Activated CD4-positive, alpha-beta memory T cell treated with anti-CD3 and anti-CD28 coated beads, Interleukin-2, amount 10 ng/mL, durations not matched to agents 7 days and 5 days (primary cell): Measurements from ENCODE around the gene LIMD2. TPM values are rescaled to one million over a fixed set of nuclear protein-coding genes. Genes with fewer than 3 reads are reported as not detected.

Experiments
- CTCF ChIA-PET: fragments of 350-600 bp; sonication (Branson Sonifier 250); formaldehyde crosslinking; loops from one replicate; lab custom pipeline; 2021; ENCODE audit warnings: antibody characterized with exemption, inconsistent platforms; lab: Charles Lee
- POLR2A ChIA-PET: fragments of 350-600 bp; sonication (Branson Sonifier 250); formaldehyde crosslinking; loops from one replicate; lab custom pipeline; 2021; ENCODE audit warnings: antibody characterized with exemption; lab: Charles Lee
- DNase-seq: peaks from one replicate; pipeline ENCODE4 v3.0.0-alpha.2; 2020
- H3K27ac Mint-ChIP-seq: one replicate; pipeline ENCODE4 v1.8.0; 2021; ENCODE audit warnings: mild to moderate bottlenecking, mixed read lengths
- H3K27me3 Mint-ChIP-seq: one replicate; pipeline ENCODE4 v1.8.0; 2021; ENCODE audit warnings: mixed read lengths
- H3K36me3 Mint-ChIP-seq: one replicate; pipeline ENCODE4 v1.8.0; 2021; ENCODE audit warnings: low read depth, mixed read lengths
- H3K4me1 Mint-ChIP-seq: one replicate; pipeline ENCODE4 v1.8.0; 2021; ENCODE audit warnings: mixed read lengths
- H3K4me3 Mint-ChIP-seq: one replicate; pipeline ENCODE4 v1.8.0; 2021; ENCODE audit warnings: mild to moderate bottlenecking, mixed read lengths
- H3K9me3 Mint-ChIP-seq: one replicate; pipeline ENCODE4 v1.8.0; 2021; ENCODE audit warnings: mixed read lengths
- total RNA-seq, 2 experiments: library from RNA; stranded (reverse); gene quantifications; one replicate each; pipeline ENCODE4 v1.2.3, GENCODE V29; 2021

The LIMD2 gene
- total RNA-seq, 2 experiments from 2014 or later = 394 to 401 TPM

DNA sequence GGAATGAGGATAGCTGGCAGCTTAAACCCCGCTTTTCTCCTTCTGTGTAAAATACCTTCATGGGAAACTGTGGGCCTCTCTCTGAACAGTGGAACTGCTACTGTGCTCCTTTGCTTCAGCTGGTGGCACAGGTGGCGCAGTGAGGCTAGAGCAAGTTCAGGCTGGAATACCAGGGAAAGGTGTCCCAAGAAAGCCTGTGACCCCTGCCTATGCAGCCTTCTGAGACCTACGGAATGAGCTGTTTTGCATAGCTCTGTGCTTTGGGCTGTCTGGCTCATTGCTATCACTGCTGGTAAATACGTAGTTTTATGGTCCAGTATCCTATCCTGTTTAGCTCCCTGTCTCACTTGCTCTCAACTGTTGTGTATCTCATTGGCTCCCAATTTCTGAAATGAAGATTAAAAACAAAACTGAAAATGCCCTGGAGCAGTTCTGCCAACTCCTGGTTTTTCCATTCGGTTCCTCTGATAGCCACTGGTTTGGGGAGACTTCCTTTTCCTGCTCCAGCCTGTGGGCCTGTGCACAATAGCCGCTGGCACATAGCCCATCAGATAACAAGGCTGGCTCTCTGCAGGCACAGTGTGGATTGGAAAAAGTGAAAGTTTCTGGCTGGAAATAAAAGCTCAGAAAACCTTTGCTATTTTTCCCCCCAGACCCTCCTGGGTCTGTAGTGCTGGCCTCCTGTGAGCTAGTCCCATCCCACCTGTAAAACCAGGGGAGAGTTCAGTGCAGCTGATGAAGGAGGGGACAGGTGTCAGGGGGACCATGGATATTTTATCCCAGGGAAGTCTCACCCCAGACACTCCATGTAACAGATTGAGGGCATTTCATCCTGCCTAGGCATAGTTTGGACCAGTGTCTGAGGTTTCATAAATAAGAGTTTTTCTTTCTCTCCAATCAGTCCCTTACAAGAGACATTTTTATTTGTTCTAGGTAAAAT is 24.0 kb downstream of the LIMD2 start:
- peaks cover 14% of the 10 kb centered on the region for H3K36me3 Mint-ChIP-seq
- POLR2A ChIA-PET = interaction anchor here (1.2 kb wide), 1 partner anchor 125 kb away, joined by 3 read pairs; no protein-coding TSS in a partner anchor
- no peaks in the 10 kb centered on the region for H3K9me3 Mint-ChIP-seq
- H3K27me3 Mint-ChIP-seq = no peaks in the 10 kb centered on the region
- CTCF ChIA-PET = interaction anchor here (0.8 kb wide), 1 partner anchor 71 kb away, joined by 3 read pairs; no protein-coding TSS in a partner anchor
- no peak overlapping the region for H3K4me3 Mint-ChIP-seq
- peaks cover 1% of the 10 kb centered on the region for H3K4me1 Mint-ChIP-seq
- no peak for DNase-seq
- H3K27ac Mint-ChIP-seq = no peak overlapping the region

- H3K27ac Mint-ChIP-seq = no peak overlapping the region
Measured at GRCh38 chr17:63675231-63675606, 24.7 kb downstream of the LIMD2 start.

DNA sequence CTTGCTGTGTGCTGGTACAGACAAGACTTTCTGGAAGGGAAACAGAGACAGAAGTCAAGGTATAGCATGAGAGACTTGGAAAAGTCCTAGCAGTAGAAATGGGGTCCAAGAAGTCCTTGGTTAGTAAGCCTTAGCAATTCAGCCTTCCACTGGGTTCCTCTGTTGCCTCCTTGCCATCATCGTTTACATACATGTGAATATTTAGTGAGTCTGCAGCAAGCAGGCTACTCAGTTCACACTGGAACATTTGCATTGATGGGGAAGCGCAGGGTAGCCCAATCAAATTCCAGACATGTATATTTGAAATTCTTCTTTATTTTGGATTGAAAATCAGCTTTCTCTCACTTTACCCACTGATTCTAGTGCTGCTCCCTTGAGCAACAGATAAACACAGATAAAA is 27.1 kb downstream of the LIMD2 start:
- H3K27me3 Mint-ChIP-seq = no peaks in the 10 kb centered on the region
- H3K9me3 Mint-ChIP-seq = no peaks in the 10 kb centered on the region
- no peak overlapping the region for H3K27ac Mint-ChIP-seq
- ChIA-PET POLR2A (no interaction called here), CTCF (no interaction called here)
- H3K36me3 Mint-ChIP-seq = peaks cover 26% of the 10 kb centered on the region
- H3K4me1 Mint-ChIP-seq = peaks cover 1% of the 10 kb centered on the region
- DNase-seq = no peak
- H3K4me3 Mint-ChIP-seq = no peak overlapping the region

More at GRCh38 chr17:63675231-63675606, 24.7 kb downstream of the LIMD2 start:
- CTCF ChIA-PET = no interaction called here
- peaks cover 1% of the 10 kb centered on the region for H3K4me1 Mint-ChIP-seq
- no peak overlapping the region for H3K4me3 Mint-ChIP-seq
- peaks cover 17% of the 10 kb centered on the region for H3K36me3 Mint-ChIP-seq
- H3K27me3 Mint-ChIP-seq = no peaks in the 10 kb centered on the region
- no peaks in the 10 kb centered on the region for H3K9me3 Mint-ChIP-seq
- POLR2A ChIA-PET = interaction anchor here (1.1 to 1.2 kb wide), 2 partner anchors 124 to 236 kb away, joined by 3 read pairs; no protein-coding TSS in a partner anchor
- DNase-seq = no peak

DNA sequence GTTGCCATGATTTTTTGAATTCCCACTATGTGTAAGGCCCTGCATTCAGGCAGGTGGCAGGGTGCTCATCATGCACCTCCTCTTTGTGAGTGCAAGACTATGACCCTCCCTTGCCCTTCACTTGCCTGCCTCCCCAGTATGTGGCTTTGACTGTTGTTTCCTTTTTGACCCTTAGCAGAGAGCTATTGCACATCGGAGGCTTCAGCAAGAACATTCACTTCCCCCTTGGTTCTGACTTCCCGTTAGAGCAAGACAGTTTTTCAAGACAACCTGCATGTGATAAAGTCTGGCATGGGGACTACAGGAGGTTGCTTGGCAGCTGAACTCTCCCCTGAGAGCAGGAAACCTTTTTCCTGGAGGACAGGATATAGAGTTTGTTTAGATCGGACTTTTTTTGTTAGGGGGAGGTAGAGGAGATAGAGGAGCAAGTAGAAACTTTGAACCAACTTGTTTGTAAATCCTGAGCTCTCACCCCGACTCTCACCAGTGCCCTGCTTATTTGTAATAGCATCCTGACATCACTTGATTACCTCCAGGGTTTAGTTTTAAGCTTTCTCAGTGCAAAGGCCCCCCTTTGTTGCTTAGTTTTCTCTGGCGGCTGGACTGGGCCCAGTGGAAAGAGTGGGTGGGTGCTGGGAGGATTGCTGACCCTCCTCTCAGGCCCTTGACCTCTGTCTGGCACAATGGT is 34.3 kb downstream of the LIMD2 start:
- Mint-ChIP-seq H3K4me3 (no peak overlapping the region), H3K36me3 (peaks cover 29% of the 10 kb centered on the region), H3K9me3 (no peaks in the 10 kb centered on the region), H3K27me3 (no peaks in the 10 kb centered on the region), H3K27ac (no peak overlapping the region), H3K4me1 (peaks cover 7% of the 10 kb centered on the region)
- DNase-seq = no peak
- ChIA-PET POLR2A (interaction anchor here (1.1 to 1.2 kb wide), 2 partner anchors 11 to 33 kb away, joined by 3 to 4 read pairs; no protein-coding TSS in a partner anchor), CTCF (no interaction called here)

GRCh38 chr17:63659850-63660249 is 40.1 kb downstream of the LIMD2 start:
- no peak overlapping the region for H3K27ac Mint-ChIP-seq
- POLR2A ChIA-PET = no interaction called here
- DNase-seq = no peak
- H3K9me3 Mint-ChIP-seq = no peaks in the 10 kb centered on the region
- CTCF ChIA-PET = interaction anchor here (0.8 kb wide), 1 partner anchor 28 kb away, joined by 3 read pairs; no protein-coding TSS in a partner anchor
- no peaks in the 10 kb centered on the region for H3K27me3 Mint-ChIP-seq
- peaks cover 2% of the 10 kb centered on the region for H3K4me1 Mint-ChIP-seq
- H3K36me3 Mint-ChIP-seq = peaks cover 36% of the 10 kb centered on the region
- no peak overlapping the region for H3K4me3 Mint-ChIP-seq

GRCh38 chr17:63658366-63658765 is 41.6 kb downstream of the LIMD2 start:
- Mint-ChIP-seq H3K27ac (no peak overlapping the region), H3K36me3 (peaks cover 34% of the 10 kb centered on the region), H3K4me3 (no peak overlapping the region), H3K4me1 (no peaks in the 10 kb centered on the region), H3K27me3 (no peaks in the 10 kb centered on the region), H3K9me3 (no peaks in the 10 kb centered on the region)
- DNase-seq = no peak
- CTCF ChIA-PET = no interaction called here
- POLR2A ChIA-PET = no interaction called here

DNA sequence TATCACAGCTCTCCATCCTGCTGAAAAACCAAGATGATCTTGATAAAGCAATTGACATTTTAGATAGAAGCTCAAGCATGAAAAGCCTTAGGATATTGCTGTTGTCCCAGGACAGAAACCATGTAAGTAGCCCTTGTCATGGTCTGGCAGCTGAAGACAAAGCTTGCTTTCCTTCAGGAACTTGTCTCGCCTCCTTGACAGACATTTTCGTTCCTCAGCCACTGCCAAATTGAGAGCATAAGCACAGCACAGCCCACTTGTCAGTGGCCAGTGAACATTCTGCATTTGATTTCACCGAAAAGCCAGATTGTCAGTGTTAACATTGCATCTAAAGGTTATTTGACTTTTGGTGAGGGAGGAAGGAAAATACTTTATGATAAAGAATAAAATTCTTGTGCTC is 42.1 kb downstream of the LIMD2 start:
- Mint-ChIP-seq H3K36me3 (peaks cover 38% of the 10 kb centered on the region), H3K27ac (no peak overlapping the region), H3K27me3 (no peaks in the 10 kb centered on the region), H3K4me1 (no peaks in the 10 kb centered on the region), H3K9me3 (no peaks in the 10 kb centered on the region), H3K4me3 (no peak overlapping the region)
- ChIA-PET POLR2A (interaction anchor here (0.7 kb wide), 1 partner anchor 153 kb away, joined by 3 read pairs; no protein-coding TSS in a partner anchor), CTCF (interaction anchor here (1.1 kb wide), 1 partner anchor 191 kb away, joined by 3 read pairs; no protein-coding TSS in a partner anchor)
- DNase-seq = no peak

- Mint-ChIP-seq H3K9me3 (no peaks in the 10 kb centered on the region), H3K4me1 (peaks cover 10% of the 10 kb centered on the region), H3K27ac (no peak overlapping the region), H3K27me3 (no peaks in the 10 kb centered on the region), H3K4me3 (no peak overlapping the region), H3K36me3 (peaks cover 51% of the 10 kb centered on the region)
- ChIA-PET CTCF (interaction anchor here (1.5 kb wide), 1 partner anchor 42 kb away, joined by 4 read pairs; no protein-coding TSS in a partner anchor), POLR2A (no interaction called here)
- DNase-seq = no peak
Measured at GRCh38 chr17:63653050-63653449, 46.9 kb downstream of the LIMD2 start.

GRCh38 chr17:63652106-63652505 is 47.8 kb downstream of the LIMD2 start:
- CTCF ChIA-PET = interaction anchor here (1.5 kb wide), 1 partner anchor 41 kb away, joined by 4 read pairs; no protein-coding TSS in a partner anchor
- Mint-ChIP-seq H3K4me3 (no peak overlapping the region), H3K4me1 (peaks cover 10% of the 10 kb centered on the region), H3K9me3 (no peaks in the 10 kb centered on the region), H3K27ac (no peak overlapping the region), H3K27me3 (no peaks in the 10 kb centered on the region), H3K36me3 (peaks cover 50% of the 10 kb centered on the region)
- no peak for DNase-seq
- POLR2A ChIA-PET = no interaction called here

GRCh38 chr17:63649813-63650212 is 50.1 kb downstream of the LIMD2 start:
- DNase-seq = no peak
- ChIA-PET POLR2A (no interaction called here), CTCF (no interaction called here)
- Mint-ChIP-seq H3K27me3 (no peaks in the 10 kb centered on the region), H3K36me3 (peaks cover 58% of the 10 kb centered on the region), H3K4me1 (peaks cover 16% of the 10 kb centered on the region), H3K4me3 (no peak overlapping the region), H3K27ac (no peak overlapping the region), H3K9me3 (no peaks in the 10 kb centered on the region)

DNA sequence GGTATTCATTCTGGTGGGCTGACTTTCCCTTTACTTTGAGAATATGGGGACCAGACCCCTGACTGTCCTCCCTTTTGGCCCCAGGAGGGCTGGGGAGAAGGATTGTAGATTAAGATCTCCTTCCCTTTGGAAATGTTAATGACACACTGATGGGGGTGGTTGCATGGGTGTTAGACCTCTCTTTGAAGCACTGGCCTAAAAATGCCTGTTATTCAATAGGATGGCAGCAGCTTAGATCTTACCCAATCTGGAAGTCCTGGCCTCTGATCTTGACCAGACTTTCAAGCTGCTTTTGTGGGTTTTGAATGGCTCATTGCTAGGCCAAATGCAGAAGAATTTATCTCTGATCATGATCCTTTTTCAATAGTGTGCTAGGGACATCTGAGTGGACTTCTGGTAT is 52.0 kb downstream of the LIMD2 start:
- CTCF ChIA-PET = no interaction called here
- Mint-ChIP-seq H3K36me3 (peaks cover 52% of the 10 kb centered on the region), H3K9me3 (no peaks in the 10 kb centered on the region), H3K27me3 (no peaks in the 10 kb centered on the region), H3K4me1 (peaks cover 16% of the 10 kb centered on the region), H3K27ac (no peak overlapping the region), H3K4me3 (no peak overlapping the region)
- POLR2A ChIA-PET = interaction anchor here (0.9 kb wide), 1 partner anchor 26 kb away, joined by 4 read pairs; no protein-coding TSS in a partner anchor
- DNase-seq = no peak

GRCh38 chr17:63647065-63647725 is 52.7 kb downstream of the LIMD2 start:
- peaks cover 45% of the 10 kb centered on the region for H3K36me3 Mint-ChIP-seq
- no peak overlapping the region for H3K27ac Mint-ChIP-seq
- DNase-seq = no peak
- no peak overlapping the region for H3K4me3 Mint-ChIP-seq
- H3K27me3 Mint-ChIP-seq = no peaks in the 10 kb centered on the region
- CTCF ChIA-PET = interaction anchor here (0.9 kb wide), 1 partner anchor 36 kb away, joined by 3 read pairs; no protein-coding TSS in a partner anchor
- H3K9me3 Mint-ChIP-seq = no peaks in the 10 kb centered on the region
- peaks cover 16% of the 10 kb centered on the region for H3K4me1 Mint-ChIP-seq
- POLR2A ChIA-PET = interaction anchor here (0.9 kb wide), 1 partner anchor 26 kb away, joined by 4 read pairs; no protein-coding TSS in a partner anchor
